Activated CD4-positive, alpha-beta T cell treated with anti-CD3 and anti-CD28 coated beads, Interleukin-2, amount 50 U/mL, for 4 hours (primary cell): Measurements from ENCODE around the gene SCGB2A2.

Source experiments
- DNase-seq, 2 experiments: peaks; one replicate each; pipeline ENCODE4 v3.0.0-alpha.2; 2020

The SCGB2A2 gene

DNA sequence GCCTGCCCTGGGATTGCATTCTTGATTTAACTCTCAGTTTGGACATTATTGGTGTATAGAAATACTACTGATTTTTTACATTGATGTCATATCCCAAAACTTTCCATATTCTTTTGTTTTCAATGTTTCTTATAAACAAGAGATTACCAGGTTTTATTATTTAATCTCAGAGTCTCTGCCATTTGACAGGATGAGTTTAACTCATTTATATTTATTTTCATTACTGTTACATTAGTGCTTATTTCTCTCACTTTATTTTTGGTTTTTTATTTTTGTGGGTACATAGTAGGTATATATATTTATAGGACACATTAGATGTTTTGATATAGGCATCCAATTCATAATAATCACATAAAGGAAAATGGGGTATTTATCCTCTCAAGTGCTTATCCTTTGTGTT is 38.0 kb downstream of the SCGB2A2 start:
- DNase-seq = no peak

DNA sequence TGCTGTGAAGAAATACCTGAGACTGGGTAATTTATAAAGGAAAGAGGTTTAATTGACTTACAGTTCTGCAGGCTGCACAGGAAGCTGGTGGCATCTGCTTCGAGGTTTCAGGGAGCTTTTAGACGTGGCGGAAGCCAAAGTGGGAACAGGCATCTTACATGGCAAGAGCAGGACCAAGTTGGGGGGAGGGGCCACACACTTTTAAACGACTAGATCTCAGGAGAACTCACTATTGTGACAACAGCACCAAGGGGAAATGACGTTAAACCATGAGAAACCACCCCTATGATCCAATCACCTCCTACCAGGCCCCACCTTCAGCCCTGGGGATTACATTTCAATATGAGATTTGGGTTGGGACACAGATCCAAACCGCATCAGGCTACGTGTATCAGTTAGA is 40.0 kb downstream of the SCGB2A2 start:
- DNase-seq = no peak

DNA sequence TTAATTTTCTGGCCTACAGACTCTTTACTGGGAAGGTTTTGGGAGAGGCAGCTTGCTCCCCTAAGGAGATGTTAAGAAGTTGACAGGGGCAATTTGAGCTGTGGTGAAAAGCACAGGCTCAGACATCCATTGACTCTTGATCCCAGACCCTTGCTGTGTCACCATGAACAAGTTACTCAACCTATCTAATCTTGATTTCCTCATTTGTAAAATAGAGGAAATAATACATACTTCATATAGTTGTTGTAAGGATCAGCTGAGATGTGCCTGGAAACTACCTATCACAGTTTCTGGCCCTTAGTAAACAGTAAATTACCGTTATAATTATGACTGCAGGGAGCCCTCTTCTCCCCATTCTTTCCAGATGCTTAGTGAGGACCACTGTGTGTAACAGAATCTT is 45.5 kb downstream of the SCGB2A2 start:
- DNase-seq = no peak

- DNase-seq = no peak
Measured at GRCh38 chr11:62322524-62322923, 52.6 kb downstream of the SCGB2A2 start.
